Fibroblast of mammary gland (primary cell): Measurements from ENCODE around the gene FNIP1.
"Not testable (repeated sequence)": the region's sequence is repeated elsewhere in the genome, so short reads cannot be mapped to it uniquely, and the experiment has no call there.

ENCODE experiments used
- DNase-seq: peaks from one replicate; pipeline ENCODE4 v3.0.0-alpha.2; 2010; ENCODE audit warnings: low read depth
- H3K4me3 ChIP-seq: 2 replicates; pipeline ENCODE4 v1.5.1; 2011; ENCODE audit warnings: low read depth, mild to moderate bottlenecking, low read length, moderate library complexity; ENCODE audit not compliant: control insufficient read depth
- CTCF ChIP-seq: conservative IDR thresholded peaks from 2 replicates; pipeline ENCODE4 v1.5.1; 2011; ENCODE audit warnings: low read depth, low read length, inconsistent platforms; ENCODE audit not compliant: control insufficient read depth, insufficient read depth

Gene FNIP1

GRCh38 chr5:131747180-131748105 lies 49.4 kb downstream of the FNIP1 start:
- peak; percentile 23 for DNase-seq
- TF ChIP-seq CTCF = no peak

GRCh38 chr5:131746423-131746822 lies 50.4 kb downstream of the FNIP1 start:
- H3K4me3 ChIP-seq = no peak overlapping the region
- no peak for TF ChIP-seq CTCF
- no peak for DNase-seq

More at GRCh38 chr5:131747180-131748105, 49.4 kb downstream of the FNIP1 start:
- H3K4me3 ChIP-seq = no peak overlapping the region

- no peak for TF ChIP-seq CTCF
Measured at GRCh38 chr5:131745703-131746102, 51.1 kb downstream of the FNIP1 start.

GRCh38 chr5:131745155-131745554 lies 51.7 kb downstream of the FNIP1 start:
- no peak overlapping the region for H3K4me3 ChIP-seq
- TF ChIP-seq CTCF = no peak
- no peak for DNase-seq

More at GRCh38 chr5:131745703-131746102, 51.1 kb downstream of the FNIP1 start:
- no peak overlapping the region for H3K4me3 ChIP-seq
- no peak for DNase-seq

- TF ChIP-seq CTCF = no peak
- no peak for DNase-seq
Measured at GRCh38 chr5:131740477-131740876, 56.3 kb downstream of the FNIP1 start.

GRCh38 chr5:131735393-131735792 lies 61.4 kb downstream of the FNIP1 start:
- TF ChIP-seq CTCF = no peak
- DNase-seq = no peak

More at GRCh38 chr5:131740477-131740876, 56.3 kb downstream of the FNIP1 start:
- no peak overlapping the region for H3K4me3 ChIP-seq

GRCh38 chr5:131734939-131735338 lies 61.9 kb downstream of the FNIP1 start:
- not testable (repeated sequence) for DNase-seq, H3K4me3 ChIP-seq

More at GRCh38 chr5:131735393-131735792, 61.4 kb downstream of the FNIP1 start:
- H3K4me3 ChIP-seq = no peak overlapping the region

- H3K4me3 ChIP-seq, DNase-seq: not testable (repeated sequence)
Measured at GRCh38 chr5:131729292-131729691, 67.5 kb downstream of the FNIP1 start.

- DNase-seq, H3K4me3 ChIP-seq: not testable (repeated sequence)
Measured at GRCh38 chr5:131724089-131724488, 72.7 kb downstream of the FNIP1 start.
